ENCODE results near the gene KCNAB1.
"Not testable (repeated sequence)": the region's sequence is repeated elsewhere in the genome, so short reads cannot be mapped to it uniquely, and the experiment has no call there.

KCNAB1 gene

DNA sequence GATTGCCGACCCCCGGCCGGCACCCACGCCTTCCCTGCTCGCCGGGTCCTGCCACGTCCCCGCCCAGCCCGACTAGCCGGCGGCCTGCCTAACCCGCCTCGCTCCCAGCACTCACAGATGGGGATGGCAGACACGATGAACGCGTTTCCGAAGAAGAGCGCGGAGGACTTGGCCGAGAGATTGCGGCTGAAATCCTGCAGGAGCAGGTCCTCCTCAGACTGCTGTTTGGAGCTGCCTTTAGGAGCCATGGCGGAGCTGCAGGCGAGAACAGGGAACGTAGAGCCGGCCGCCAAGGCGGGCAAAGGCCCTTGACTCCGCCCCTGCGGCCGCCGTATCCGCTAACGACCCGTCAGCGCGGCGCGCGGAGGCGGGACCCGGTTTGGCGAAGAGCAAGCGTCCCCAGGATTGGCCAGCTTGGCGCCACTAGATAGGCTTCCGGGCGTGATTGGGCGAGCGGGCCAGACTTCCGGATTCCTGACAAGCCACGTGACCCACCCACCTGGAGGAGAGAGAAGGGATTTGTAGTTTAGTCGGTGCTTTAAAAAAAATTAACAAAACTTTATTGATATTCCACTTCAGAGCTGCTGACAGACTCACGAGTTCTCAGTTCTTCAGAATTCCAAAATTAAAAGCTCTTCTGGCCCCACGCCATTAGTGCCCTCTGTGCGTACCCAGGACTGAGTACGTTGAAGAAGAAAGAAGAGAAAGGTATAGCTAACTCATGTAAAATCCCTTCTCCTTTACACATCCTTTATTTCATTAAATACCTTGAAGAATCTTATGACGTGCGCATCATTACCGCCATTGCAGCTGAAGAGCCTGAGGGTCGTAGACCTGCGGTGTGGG is 434.7 kb downstream of the KCNAB1 start, which contains the start of gene SSR3:
SSR3 (minus strand) TSS at position 276 of the 846 bp plus-strand sequence; CDS start at position 248, 28 bp downstream.
- in situ Hi-C loops (cut with HindIII; ENCODE audit: low sequenced_read_pairs) = loop anchor here (10.0 kb wide), 1 partner anchor 100 kb away; no protein-coding TSS in a partner anchor

DNA sequence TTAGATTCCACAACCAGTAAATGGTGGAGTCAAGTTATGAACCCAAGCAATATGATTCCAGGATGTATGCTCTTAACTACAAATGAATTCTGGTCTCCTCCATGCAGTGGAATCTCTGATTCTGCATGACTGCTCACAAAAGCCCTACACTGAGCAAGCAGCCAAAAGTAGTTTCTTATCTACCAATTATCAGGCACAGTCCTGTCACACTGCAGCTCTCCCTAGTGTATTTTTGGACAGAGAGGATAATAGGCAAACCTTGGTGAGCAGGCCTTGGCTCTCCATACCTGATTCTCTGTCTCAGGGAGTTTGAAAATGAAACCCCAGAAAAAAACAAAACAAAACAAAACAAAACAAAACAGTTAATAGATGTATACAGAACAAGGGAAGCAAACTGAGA is 438.0 kb downstream of the KCNAB1 start:
- in situ Hi-C loops (cut with HindIII; ENCODE audit: low sequenced_read_pairs) = loop anchor here (10.0 kb wide), 1 partner anchor 96 kb away; no protein-coding TSS in a partner anchor

DNA sequence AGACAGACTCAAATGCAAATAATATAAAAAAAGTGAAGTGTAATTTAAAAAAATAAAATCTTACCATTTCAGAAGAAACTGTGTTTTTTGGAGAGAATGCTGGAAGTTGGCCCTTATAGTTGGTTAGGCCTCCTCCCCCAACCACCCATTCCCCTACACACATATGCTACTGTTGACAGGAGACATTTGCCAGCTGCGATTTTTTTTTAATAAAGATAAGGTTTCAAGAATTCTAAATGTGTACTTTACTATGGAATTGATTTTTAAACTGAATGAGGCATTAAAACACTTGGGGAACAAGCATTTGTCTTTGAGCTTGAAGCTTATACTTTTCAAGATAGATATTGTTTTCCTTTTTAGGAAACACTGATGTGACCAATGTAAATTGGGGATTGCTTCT is 438.9 kb downstream of the KCNAB1 start:
- in situ Hi-C loops (cut with HindIII; ENCODE audit: low sequenced_read_pairs) = loop anchor here (10.0 kb wide), 1 partner anchor 95 kb away; no protein-coding TSS in a partner anchor

DNA sequence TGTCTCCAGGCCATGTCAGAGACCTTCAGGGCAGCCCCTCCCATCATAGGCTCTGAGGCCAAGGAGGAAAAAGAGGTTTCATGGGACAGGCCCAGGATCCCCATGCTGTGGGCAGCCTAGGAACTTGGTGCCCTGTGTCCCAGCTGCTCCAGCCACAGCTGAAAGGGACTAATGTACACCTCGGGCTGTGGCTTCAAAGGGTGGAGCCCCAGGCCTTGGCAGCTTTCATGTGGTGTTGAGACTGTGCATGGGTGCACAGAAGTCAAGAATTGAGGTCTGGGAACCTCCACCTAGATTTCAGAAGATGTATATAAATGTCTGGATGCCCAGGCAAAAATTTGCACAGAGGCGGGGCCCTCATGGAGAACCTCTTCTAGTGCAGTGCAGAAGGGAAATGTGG is 441.2 kb downstream of the KCNAB1 start:
- in situ Hi-C loops (cut with HindIII; ENCODE audit: low sequenced_read_pairs) = no loop called here

DNA sequence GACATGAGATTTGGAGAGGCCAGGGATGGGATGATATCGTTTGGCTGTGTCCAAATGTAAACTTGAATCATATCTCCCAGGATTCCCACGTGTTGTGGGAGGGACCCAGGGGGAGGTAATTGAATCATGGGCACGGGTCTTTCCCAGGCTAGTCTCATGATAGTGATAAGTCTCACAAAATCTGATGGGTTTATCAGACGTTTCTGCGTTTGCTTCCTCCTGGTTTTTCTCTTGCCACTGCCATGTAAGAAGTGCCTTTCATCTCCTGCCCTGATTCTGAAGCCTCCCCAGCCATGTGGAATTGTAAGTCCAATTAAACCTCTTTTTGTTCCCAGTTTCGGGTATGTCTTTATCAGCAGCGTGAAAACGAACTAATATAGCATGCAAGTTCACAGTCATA is 442.1 kb downstream of the KCNAB1 start:
- in situ Hi-C loops (cut with HindIII; ENCODE audit: low sequenced_read_pairs) = not testable (repeated sequence)

DNA sequence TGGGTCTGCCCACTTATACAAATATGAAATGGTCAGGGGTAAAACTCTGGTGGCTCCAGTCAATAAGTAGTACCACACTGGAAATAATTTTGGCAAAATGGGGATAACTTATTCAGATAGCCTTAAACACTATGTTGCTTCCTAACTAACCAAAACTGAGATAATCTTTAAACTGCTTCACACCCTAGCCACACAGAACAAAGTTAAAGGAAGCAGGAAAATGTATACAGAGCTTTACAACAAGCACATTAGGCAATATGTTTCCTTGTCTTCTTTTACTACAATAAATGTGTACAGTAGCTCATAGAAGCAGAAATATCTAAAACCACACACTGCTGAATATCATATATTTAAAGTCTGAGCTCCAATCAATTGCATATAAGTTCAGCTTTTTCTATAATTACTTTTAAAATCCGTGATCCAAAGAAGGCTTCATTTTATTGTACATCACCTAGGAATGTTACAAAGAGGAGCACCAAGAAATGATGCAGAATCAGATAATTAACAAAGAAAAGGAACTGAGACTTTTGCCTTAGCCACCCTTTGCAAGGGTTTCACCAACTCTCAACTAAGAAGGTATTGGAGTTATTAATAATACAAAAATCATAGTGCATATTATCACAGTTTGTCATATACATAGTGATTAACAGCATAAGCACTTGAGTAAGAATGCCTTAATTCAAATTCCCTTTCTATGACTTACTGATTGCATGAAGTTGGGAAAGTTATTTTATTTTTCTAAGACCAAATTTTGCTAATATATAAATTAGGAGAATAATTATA is 443.7 kb downstream of the KCNAB1 start:
- in situ Hi-C loops (cut with HindIII; ENCODE audit: low sequenced_read_pairs) = no loop called here

DNA sequence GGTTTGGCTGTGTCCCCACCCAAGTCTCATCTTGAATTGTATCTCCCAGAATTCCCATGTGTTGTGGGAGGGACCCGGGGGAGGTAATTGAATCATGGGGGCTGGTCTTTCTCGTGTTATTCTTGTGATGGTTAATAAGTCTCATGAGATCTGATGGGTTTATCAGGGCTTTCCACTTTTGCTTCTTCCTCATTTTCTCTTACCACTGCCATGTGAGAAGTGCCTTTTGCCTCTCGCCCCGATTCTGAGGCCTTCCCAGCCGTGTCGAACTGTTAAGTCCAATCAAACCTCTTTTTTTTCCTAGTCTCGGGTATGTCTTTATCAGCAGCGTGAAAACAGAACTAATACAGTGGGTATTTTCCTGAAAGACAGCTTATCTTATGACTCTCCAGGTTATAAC is 448.6 kb downstream of the KCNAB1 start:
- in situ Hi-C loops (cut with HindIII; ENCODE audit: low sequenced_read_pairs) = not testable (repeated sequence)

DNA sequence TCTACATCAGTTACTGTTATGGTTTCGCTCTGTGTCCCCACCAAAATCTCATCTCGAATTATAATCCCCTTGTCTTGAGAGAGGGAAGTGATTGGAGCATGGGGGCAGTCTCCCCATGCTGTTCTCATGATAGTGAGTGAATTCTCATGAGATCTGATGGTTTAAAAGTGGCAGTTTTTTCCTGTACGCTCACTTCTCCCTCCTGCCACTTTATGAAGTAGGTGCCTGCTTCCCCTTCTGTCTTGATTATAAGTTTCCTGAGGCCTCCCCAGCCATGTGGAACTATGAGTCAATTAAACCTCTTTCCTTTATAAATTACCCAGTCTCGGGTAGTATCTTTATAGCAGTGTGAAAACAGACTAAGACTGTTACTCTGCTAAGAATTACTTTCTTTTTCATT is 449.5 kb downstream of the KCNAB1 start:
- in situ Hi-C loops (cut with HindIII; ENCODE audit: low sequenced_read_pairs) = not testable (repeated sequence)

DNA sequence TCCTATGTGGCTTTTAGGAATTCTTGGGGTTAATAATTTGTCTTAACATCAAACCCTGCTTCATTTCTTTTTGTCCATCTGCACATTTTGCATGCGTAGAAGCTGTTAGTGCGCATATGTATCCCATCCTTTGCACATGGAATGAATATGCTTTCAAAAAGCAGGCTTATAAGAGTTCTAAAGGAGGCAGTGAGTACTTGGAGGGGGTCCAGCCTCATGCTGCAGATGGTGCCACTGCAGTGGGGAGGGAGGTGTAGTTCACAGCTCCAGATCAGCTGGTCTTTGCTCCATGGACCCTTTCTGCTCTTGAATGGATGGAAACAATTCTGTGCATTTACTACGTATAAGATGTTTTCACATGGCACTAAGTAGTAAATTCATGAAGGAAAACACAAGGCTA is 455.3 kb downstream of the KCNAB1 start:
- in situ Hi-C loops (cut with HindIII; ENCODE audit: low sequenced_read_pairs) = no loop called here

DNA sequence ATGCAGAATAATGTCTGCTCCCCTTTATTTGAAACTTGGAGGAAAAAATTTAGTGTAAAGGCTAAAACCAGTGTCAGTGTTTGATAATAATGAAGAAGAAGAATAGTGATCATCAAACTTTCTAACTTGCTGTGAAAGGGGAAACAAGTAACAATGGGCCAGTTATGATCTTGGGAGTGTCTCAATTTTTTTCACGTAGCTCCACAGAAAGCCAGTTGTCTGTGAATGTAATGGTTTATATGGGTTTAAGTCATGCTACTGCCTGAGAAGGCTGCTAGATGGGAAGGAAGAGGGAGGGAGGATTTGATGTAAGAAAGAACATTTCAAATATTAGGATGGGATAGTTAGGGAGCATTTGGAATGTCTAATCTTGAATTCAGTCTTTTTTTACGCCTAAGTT is 455.7 kb downstream of the KCNAB1 start:
- in situ Hi-C loops (cut with HindIII; ENCODE audit: low sequenced_read_pairs) = no loop called here

DNA sequence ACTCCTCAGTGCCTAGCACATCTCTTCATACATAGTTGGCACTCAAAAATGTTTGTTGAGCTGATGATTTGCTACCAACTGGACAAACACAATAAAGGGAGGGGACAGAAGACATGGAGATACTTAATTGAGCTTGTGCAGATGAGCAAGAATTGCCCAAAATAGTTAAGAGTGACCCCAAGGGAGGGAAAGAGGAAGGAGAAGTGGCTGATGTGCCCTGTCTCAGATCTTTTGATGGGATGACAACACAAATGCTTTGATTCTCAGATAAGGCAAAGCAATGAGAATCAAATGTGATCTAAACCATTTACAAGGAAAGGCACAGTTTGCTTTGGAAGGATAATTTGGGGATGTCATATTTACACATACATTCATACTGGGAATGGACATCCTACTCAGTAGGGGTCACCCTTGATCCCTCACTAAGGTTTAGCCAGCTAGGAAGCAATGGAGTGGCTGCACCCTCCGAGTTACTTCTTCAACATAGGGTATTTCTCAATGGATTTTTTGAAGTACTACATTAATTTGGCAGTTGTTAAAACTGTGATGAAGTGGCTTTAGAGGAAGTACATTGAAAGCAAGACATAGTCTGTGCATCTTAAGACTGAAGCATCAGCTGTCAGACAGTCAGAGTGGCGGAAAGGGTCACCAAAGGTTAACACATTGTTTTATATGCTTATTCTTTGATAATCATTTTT is 456.4 kb downstream of the KCNAB1 start:
- in situ Hi-C loops (cut with HindIII; ENCODE audit: low sequenced_read_pairs) = no loop called here

DNA sequence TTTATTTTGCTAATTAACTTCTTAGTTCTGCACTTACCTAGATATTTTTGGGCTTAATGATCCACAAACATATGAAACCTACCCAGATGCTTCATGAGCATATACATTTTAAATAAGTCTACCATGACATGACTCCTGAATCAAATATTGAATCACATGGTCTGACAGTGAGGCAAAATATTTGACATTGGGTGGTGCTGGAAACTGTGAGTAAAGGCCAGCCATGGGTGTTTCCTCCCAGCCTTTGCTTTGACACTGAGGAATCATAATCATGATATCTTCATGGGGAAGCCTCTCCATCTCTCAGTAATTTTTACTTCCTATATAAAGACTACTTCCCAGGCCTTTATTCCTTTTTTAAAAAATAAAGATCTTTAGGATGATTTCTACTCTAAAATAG is 457.4 kb downstream of the KCNAB1 start:
- in situ Hi-C loops (cut with HindIII; ENCODE audit: low sequenced_read_pairs) = no loop called here

DNA sequence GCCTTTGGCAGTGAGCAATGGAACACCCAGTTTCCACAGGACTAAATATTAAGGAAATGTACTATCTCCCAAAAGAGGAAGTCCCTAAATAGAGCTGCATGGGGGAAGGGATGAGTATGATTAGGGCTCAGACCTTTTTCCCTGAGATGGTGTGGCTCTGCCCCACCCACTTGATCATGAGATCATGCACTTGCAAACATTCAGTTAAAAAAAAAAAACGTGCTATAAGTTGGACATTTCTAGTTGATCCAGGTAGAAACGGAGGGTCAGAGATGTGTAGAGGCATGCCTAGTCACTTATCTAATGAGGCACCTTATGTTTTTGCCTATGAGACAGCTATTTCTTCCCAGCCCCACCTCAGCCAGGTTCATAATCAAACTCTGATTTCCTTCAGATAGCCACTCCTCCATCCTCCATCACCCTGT is 459.1 kb downstream of the KCNAB1 start:
- in situ Hi-C loops (cut with HindIII; ENCODE audit: low sequenced_read_pairs) = no loop called here

DNA sequence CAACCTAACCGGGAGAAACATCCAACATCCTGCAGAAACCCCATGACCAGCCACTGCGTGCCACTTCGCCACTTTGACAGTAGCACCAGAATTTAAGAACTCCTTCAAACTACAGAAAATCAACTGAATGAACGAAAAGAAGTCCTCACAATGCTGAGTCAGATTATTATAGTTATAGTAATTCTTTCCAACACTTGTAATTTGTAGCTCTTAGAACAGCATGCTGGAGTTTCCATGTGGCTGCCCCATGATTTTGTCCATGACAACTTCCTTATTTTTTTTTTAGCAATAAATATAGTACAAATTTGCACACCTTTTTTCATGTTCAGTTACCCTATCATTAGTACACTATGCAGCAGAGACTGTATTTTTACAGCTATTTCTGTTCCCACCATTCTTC is 460.7 kb downstream of the KCNAB1 start:
- in situ Hi-C loops (cut with HindIII; ENCODE audit: low sequenced_read_pairs) = no loop called here

DNA sequence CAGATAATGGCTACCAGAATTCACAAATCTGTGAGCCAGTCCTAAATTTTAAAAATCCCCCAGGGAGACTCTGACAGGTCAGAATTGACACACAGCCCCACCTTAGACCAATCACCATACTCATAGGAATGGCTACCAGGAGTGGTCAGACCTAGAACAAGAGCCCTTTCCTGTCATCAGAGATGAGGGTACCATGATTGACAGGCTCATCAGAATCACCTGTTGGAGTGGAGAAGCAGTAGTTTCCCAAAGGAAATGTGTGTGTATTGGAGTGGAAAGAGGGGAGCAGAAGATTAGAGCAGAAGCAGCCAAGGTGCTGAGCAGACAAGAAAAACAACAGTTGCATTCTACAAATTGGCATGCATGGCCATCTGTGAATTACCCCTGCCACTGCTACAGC is 461.6 kb downstream of the KCNAB1 start:
- in situ Hi-C loops (cut with HindIII; ENCODE audit: low sequenced_read_pairs) = no loop called here

DNA sequence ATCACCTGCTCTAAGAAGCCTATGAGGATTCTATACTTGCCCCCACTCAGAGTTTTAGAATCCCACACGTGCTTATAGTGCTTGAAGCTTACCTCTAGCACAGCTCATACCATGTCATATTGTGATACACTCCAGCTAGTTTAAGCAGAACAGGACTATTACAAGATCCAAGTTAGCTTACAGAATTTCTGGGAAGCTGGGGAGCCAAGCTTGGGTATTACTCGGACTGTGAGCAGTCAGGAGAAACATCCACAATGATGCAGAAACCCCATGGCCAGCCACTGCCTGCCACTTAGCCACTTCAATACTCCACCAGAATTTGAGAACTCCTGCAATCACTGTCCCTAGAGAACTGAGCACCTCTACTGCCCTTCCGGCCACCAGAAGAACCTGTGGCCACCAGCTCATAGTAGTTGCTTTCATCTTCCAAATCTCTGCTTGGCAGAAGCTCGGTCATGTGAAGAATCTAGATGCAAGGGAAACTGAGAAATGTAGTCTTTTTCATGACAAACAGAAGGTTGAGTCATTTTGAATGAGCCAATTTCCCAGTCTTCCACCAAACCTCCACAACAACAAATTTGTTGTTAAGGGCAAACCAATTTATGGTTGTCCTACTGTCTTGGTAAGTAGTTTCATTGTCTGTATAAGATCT is 462.3 kb downstream of the KCNAB1 start:
- in situ Hi-C loops (cut with HindIII; ENCODE audit: low sequenced_read_pairs) = no loop called here

DNA sequence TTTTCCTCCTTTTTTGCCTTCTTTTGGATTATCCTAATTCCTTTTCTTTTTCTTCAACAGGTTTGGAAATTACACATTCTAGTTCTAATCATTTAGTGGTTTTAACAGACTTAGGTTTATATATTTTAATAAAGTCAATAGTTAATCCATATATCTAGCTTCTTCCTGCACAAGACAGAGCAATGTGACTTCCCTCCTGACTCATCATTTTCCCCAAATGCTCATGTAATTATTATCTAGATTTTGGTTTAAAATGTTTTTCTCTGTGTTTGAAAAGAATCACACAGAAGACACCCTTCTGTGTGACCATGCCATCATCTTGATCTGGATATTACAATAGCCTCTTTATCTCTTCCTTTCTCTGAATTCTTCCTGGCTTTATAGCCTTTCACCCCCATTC is 463.1 kb downstream of the KCNAB1 start:
- in situ Hi-C loops (cut with HindIII; ENCODE audit: low sequenced_read_pairs) = no loop called here

DNA sequence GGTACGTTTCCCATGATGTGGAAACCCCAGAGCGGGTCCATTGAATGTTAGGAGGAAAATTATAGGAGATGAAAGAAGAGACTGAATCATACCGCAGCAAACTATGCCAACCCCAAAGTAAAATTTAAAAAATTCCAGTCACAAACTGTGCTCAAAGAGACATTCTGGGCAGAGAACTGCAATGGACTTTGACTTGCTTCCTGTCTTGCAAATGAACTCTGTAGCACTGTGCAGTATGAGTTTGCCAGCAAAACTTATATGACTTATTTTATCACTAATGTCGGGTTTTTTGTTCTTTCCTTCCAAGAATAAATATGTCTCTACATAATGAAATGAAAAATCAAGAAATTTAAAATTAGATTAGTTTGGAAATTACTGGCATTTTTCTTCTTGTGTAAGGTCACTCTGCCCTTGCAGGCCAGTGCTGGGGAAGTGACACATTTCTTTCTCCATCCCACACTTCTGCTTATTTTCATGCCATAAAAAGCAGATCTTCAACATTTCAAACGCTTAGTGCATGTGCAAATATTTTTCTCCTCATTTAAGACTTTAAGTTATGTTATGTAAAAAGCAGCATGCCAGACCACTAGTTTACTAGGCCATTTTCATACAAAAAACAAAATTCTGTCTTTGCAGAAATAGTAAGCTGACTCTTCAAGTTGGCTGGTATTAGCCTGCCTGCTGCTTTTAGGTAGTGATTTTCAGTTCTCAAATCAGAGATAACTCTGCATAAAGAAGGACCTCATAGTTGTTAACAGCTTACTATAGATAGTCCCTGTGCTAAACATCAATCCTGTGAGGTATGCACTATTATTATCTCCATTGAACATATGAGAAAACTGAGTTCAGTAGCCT is 466.8 kb downstream of the KCNAB1 start:
- in situ Hi-C loops (cut with HindIII; ENCODE audit: low sequenced_read_pairs) = no loop called here

DNA sequence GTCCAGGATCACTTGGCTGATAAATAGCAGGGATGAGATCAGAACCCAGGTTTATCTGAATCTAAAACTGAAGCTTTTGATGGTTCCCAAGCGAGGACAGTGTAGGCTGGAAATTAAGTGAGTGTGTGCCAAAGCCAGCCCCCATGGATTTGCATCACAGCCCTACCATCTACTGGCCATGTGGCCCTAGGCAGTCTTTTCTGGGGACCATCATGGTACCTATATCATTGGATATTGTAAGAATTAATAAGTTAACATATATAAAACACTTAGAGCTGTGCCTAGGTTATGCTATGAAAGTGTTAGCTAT is 467.3 kb downstream of the KCNAB1 start:
- in situ Hi-C loops (cut with HindIII; ENCODE audit: low sequenced_read_pairs) = no loop called here
